Mucosa of descending colon (tissue), 3 donors: ENCODE results near the gene RGMB. TPM values are rescaled to one million over a fixed set of nuclear protein-coding genes. Genes with fewer than 3 reads are reported as not detected.
A peak's percentile ranks its signal among the peaks of the same experiment; 100 is the strongest.

Experiments used
- ATAC-seq: fragments of 200-7000 bp; cut with Tn5 transposase; one replicate; pipeline ENCODE4 v1.9.1; 2020; ENCODE audit warnings: mild to moderate bottlenecking, moderate library complexity
- DNase-seq, 3 donors: peaks; one replicate each; pipeline ENCODE4 v3.0.0-alpha.2; 2020
- H3K36me3 ChIP-seq: fragments of 200-600 bp; one replicate; pipeline ENCODE4 v1.8.0; 2021; ENCODE audit warnings: low read depth, mild to moderate bottlenecking
- H3K4me1 ChIP-seq: fragments of 200-600 bp; one replicate; pipeline ENCODE4 v1.8.0; 2021; ENCODE audit warnings: low read depth, mild to moderate bottlenecking
- H3K4me3 ChIP-seq: fragments of 200-600 bp; one replicate; pipeline ENCODE4 v1.8.0; 2021; ENCODE audit warnings: mild to moderate bottlenecking
- H3K9me3 ChIP-seq: fragments of 200-600 bp; one replicate; pipeline ENCODE4 v1.8.0; 2021; ENCODE audit warnings: mild to moderate bottlenecking
- CTCF ChIP-seq: fragments of 200-600 bp; IDR thresholded peaks from one replicate; pipeline ENCODE4 v1.8.0; 2022; ENCODE audit warnings: antibody characterized with exemption, mild to moderate bottlenecking
- intact Hi-C, 2 donors: fragments of 100-400 bp; cut with DNase I in 1 of 2; cut with micrococcal nuclease in 1 of 2; formaldehyde crosslinking; loops; one replicate each; pipeline versions ENCODE4 v1.11.0 to v1.11.1; 2022; cut with DNase I, micrococcal nuclease
- total RNA-seq, 3 donors: library from RNA; stranded (reverse); fragmentation: NEBNext Ultra II Directional in 2 of 3; extraction: Animal tissue kit (Norgen Biotek cat#: 25700) in 2 of 3; gene quantifications; one replicate each; pipeline versions ENCODE4 v1.2.1 to v1.2.4, GENCODE V29; 2021 to 2023
- donor health status: DM: no; HTN: no; CAD: no; lungs with moderate emphysema.
- donor health status: DM: no; HTN: no; CAD: no.
- donor health status: DM: no; HTN: yes; CAD: no.

RGMB gene
- total RNA-seq, 3 donors from 2014 or later: 38.2 to 76.6 (median 60.7) TPM

- ATAC-seq: peak; percentile 72
- H3K9me3 ChIP-seq: no peaks in the 10 kb centered on the region
- intact Hi-C loops: no loop called here
- no peak overlapping the region for H3K4me3 ChIP-seq
- peak in 2 of 3 donors; percentile 59 to 61 for DNase-seq
- peaks cover 23% of the 10 kb centered on the region for H3K4me1 ChIP-seq
- H3K36me3 ChIP-seq: no peaks in the 10 kb centered on the region
- TF ChIP-seq CTCF: no peak
These were observed 5.9 kb downstream of the RGMB start for GRCh38 chr5:98779264-98779877.

GRCh38 chr5:98780390-98780789 lies 6.9 kb downstream of the RGMB start:
- no peaks in the 10 kb centered on the region for H3K36me3 ChIP-seq
- ATAC-seq (peak; percentile 74), DNase-seq (no peak)
- H3K9me3 ChIP-seq: no peaks in the 10 kb centered on the region
- no peak for TF ChIP-seq CTCF
- H3K4me3 ChIP-seq: no peak overlapping the region
- intact Hi-C loops: no loop called here
- H3K4me1 ChIP-seq: peaks cover 30% of the 10 kb centered on the region

GRCh38 chr5:98781520-98781919 lies 8.1 kb downstream of the RGMB start:
- DNase-seq (no peak), ATAC-seq (no peak)
- Histone ChIP-seq H3K36me3 (no peaks in the 10 kb centered on the region), H3K9me3 (no peaks in the 10 kb centered on the region), H3K4me1 (peaks cover 38% of the 10 kb centered on the region), H3K4me3 (no peak overlapping the region)
- intact Hi-C loops: no loop called here
- TF ChIP-seq CTCF: no peak

- Histone ChIP-seq H3K36me3 (no peaks in the 10 kb centered on the region), H3K4me1 (peaks cover 43% of the 10 kb centered on the region), H3K9me3 (no peaks in the 10 kb centered on the region), H3K4me3 (no peak overlapping the region)
- TF ChIP-seq CTCF: no peak
- no peak for ATAC-seq
- intact Hi-C loops: no loop called here
- DNase-seq: no peak
These were observed 8.5 kb downstream of the RGMB start for GRCh38 chr5:98781964-98782363.

GRCh38 chr5:98783051-98783649 lies 9.7 kb downstream of the RGMB start:
- DNase-seq (peak in 1 of 3 donors; percentile 38), ATAC-seq (no peak)
- intact Hi-C loops: no loop called here

More at GRCh38 chr5:98783051-98783649, 9.7 kb downstream of the RGMB start:
- no peak overlapping the region for H3K4me3 ChIP-seq
- peaks cover 45% of the 10 kb centered on the region for H3K4me1 ChIP-seq
- H3K36me3 ChIP-seq: no peaks in the 10 kb centered on the region
- TF ChIP-seq CTCF: no peak
- no peaks in the 10 kb centered on the region for H3K9me3 ChIP-seq
